ENCODE data around the gene SIM2. TPM values are rescaled to one million over a fixed set of nuclear protein-coding genes. Genes with fewer than 3 reads are reported as not detected.

Gene SIM2
- total RNA-seq, 1 experiment from 2014 or later, result not detected

DNA sequence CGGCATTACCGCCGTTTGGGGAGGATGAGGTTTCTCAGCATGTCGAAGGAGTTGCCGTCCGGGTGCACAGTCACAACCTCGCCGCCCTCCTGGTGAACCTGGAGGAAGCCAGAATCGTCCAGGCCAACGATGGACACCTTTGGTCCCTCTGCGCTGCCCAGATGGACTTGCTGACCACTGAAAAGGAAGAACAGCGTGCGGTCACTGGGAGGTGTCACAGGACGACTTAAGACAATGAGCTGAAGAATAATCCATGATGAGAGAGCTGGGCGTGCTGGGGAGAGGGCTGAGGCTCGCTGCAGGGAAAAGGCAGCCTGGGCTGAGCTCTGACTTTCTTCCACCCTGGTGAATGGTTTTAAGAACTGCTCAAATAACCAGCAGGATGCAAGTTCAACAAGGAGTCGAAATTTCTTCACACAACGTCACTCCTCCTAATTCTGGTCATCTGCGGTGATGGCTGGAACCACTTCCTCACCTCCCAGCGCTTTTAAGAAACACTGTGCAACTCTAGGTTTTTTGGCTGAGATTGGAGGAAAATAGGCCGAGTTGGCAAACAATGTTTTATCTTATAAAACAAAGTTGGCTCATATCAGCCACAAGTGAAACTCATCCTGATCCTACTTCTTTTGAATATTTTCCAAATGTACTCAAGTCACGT is 55.5 kb downstream of the SIM2 start:
- H3K27ac Mint-ChIP-seq, result no peak overlapping the region; a peak in 1 of 7 replicates
- Histone ChIP-seq H2BK12ac (ENCODE audit: insufficient read length, low read depth, low read length) (no peak overlapping the region), H3T11ph (ENCODE audit: low read length) (no peak overlapping the region), H2BK20ac (ENCODE audit: low read depth, low read length, poor library complexity, severe bottlenecking) (no peak overlapping the region), H4K20me1 (ENCODE audit: control insufficient read depth, insufficient read depth, insufficient read length) (no peaks in the 10 kb centered on the region), H3K9ac (ENCODE audit: extremely low read depth, insufficient read length, low read length) (no peak overlapping the region), H2AFZ (ENCODE audit: low read length) (no peak overlapping the region), H3K9me3 (ENCODE audit: control insufficient read depth, low read depth, low read length) (no peaks in the 10 kb centered on the region), H2BK15ac (ENCODE audit: low read depth, low read length) (no peak overlapping the region), H4K91ac (ENCODE audit: insufficient read length, low read depth, low read length) (no peak overlapping the region), H3K23me2 (ENCODE audit: insufficient read length, low read depth, low read length, poor library complexity, severe bottlenecking) (no peaks in the 10 kb centered on the region), H3K4ac (ENCODE audit: low read depth, low read length) (no peak overlapping the region), H4K8ac (replicated peaks; ENCODE audit: insufficient read length, low read depth, low read length) (no peak overlapping the region), H3K23ac (ENCODE audit: insufficient read length, low read depth, low read length) (no peak overlapping the region), H3K27me3 (ENCODE audit: insufficient read depth, low read length) (no peaks in the 10 kb centered on the region), H3K79me1 (ENCODE audit: insufficient read depth, low read depth, low read length, poor library complexity, severe bottlenecking) (no peaks in the 10 kb centered on the region), H3K27ac (ENCODE audit: insufficient read length, low read depth, low read length) (no peak overlapping the region), H3K18ac (ENCODE audit: insufficient read length, low read depth, low read length) (no peak overlapping the region), H4K5ac (ENCODE audit: insufficient read length, low read depth, low read length) (no peak overlapping the region), H3K4me2 (ENCODE audit: insufficient read depth, insufficient read length, low read length) (no peak overlapping the region), H3K56ac (ENCODE audit: insufficient read length, low read depth, low read length) (no peak overlapping the region), H3K79me2 (ENCODE audit: insufficient read depth, low read length) (no peaks in the 10 kb centered on the region), H3K14ac (ENCODE audit: insufficient read depth, low read length) (no peak overlapping the region), H3K4me1 (ENCODE audit: insufficient read depth, low read length) (peaks cover 13% of the 10 kb centered on the region; the same call in 1 of the 2 replicates), H2BK5ac (ENCODE audit: insufficient read length, low read length) (no peak overlapping the region), H2BK120ac (ENCODE audit: low read depth, low read length, poor library complexity, severe bottlenecking) (no peak overlapping the region), H2AK5ac (ENCODE audit: insufficient read length, low read length) (no peak overlapping the region)
- WGBS (ENCODE audit: extremely low coverage, insufficient read length, low lambda C conversion rate), result no CpG with 5 or more reads among the region's 22 CpGs
- H3K36me3 Mint-ChIP-seq (ENCODE audit: insufficient read depth in 1 of 3, low read depth in 3 of 3), result peaks cover 0 to 4% (median 2%) of the 10 kb centered on the region in 3 experiments; a peak in 3 of 7 replicates
- no peak overlapping the region for H3K4me3 Mint-ChIP-seq
- H3K9me3 Mint-ChIP-seq, result no peaks in the 10 kb centered on the region; a peak in 1 of 5 replicates
- DNase-seq, result no peak
- TF ChIP-seq, protein P1, sequence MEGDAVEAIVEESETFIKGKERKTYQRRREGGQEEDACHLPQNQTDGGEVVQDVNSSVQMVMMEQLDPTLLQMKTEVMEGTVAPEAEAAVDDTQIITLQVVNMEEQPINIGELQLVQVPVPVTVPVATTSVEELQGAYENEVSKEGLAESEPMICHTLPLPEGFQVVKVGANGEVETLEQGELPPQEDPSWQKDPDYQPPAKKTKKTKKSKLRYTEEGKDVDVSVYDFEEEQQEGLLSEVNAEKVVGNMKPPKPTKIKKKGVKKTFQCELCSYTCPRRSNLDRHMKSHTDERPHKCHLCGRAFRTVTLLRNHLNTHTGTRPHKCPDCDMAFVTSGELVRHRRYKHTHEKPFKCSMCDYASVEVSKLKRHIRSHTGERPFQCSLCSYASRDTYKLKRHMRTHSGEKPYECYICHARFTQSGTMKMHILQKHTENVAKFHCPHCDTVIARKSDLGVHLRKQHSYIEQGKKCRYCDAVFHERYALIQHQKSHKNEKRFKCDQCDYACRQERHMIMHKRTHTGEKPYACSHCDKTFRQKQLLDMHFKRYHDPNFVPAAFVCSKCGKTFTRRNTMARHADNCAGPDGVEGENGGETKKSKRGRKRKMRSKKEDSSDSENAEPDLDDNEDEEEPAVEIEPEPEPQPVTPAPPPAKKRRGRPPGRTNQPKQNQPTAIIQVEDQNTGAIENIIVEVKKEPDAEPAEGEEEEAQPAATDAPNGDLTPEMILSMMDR (conservative IDR thresholded peaks at IDR 0.05), result 0 out of 3 replicates have a peak, but pooled peaks have one; percentile 17
- H3K4me1 Mint-ChIP-seq, result peaks cover 46 to 51% of the 10 kb centered on the region in 2 experiments
- peaks cover 2% of the 10 kb centered on the region for H3K27me3 Mint-ChIP-seq (ENCODE audit: low read depth)

Data from H9 (cell line).